Measurements from ENCODE around the gene CPM. TPM values are rescaled to one million over a fixed set of nuclear protein-coding genes. Genes with fewer than 3 reads are reported as not detected.

CPM gene
- polyA plus RNA-seq, 2 of the 4 experiments (the other 2 are of a cell fraction): 3.7 to 6.8 TPM

DNA sequence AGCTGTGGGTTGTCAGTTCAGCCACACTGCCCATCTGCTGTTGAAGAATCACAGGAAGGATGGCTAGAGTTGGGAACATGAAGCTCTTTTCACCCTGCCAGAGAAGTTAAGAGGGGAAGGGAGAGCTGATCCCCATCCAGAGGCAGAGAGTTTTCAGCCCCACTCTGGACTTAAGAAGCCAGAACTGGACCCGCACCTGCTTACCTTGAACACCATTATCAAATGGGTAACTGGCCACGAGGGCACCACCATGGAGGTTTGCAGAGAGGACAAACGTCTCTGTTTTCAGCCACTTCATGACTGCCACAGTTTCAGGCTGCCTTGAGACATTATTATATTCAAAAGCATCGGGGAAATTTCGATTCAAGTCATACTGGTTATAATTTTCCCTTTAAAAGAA is 63.0 kb downstream of the CPM start:
- no peak for FAIRE-seq
- CTCF ChIA-PET: interaction anchor here (1.6 to 12.1 kb wide), 3 partner anchors 22 to 287 kb away, joined by 5 to 69 read pairs (median 25); no protein-coding TSS in a partner anchor
- 53% methylated on average over 5 of the region's 5 CpGs for WGBS (ENCODE audit: missing lambda C conversion rate)
- Histone ChIP-seq H3K9me3 (no peaks in the 10 kb centered on the region), H3K4me2 (no peak overlapping the region), H3K4me1 (no peaks in the 10 kb centered on the region), H3K27ac (no peak overlapping the region), H3K4me3 (no peak overlapping the region)
- POLR2A ChIA-PET: no interaction called here
- no peak for DNase-seq (ENCODE audit: low read depth in 1 of 2, low spot score in 1 of 2)
- TF ChIP-seq RAD21 (conservative IDR thresholded peaks at IDR 0.05 in 1 of 2, IDR thresholded peaks at IDR 0.05 in 1 of 2) (no peak), POLR2AphosphoS2 (conservative IDR thresholded peaks at IDR 0.05; ENCODE audit: low read length) (no peak), MYC (IDR thresholded peaks at IDR 0.05; ENCODE audit: borderline replicate concordance, low read length) (no peak), SMC3 (IDR thresholded peaks at IDR 0.05) (no peak), CHD2 (IDR thresholded peaks at IDR 0.05; ENCODE audit: low read length, partially characterized antibody) (no peak)
- ATAC-seq: no peak

DNA sequence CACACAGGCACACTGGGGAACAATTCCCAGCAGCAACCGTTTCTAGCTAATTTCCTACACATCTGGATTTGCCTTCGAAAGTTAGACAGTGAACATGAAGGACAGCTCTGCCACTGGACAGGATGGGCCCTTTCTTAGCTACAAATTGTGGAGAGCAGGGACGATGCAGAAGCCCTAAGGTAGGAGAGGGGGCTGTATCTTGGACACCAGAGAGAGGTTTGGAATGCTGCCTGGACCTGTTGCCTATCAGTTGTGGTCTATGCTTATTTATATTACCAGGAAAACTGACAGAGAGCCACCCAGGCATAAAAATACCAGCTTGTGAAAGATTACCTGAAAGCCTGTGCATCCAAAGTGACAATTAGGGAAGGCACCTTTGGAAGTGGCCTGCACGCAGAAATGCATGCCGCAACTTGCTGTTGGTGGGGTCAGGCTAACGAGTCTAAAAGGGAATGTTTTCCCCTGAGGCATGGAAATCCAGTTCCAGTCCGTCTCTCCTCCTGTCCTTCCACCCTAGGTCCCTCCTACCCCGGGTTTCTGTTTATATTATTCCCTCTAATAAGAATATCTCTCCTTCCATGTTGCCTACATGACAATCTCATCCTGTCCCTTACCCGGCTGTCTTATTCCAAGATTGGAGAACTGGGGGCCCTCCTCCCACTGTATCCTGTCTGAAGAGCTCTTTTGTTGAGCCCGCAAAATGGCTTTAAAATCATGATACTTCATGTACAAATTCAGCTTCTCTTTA is 64.8 kb downstream of the CPM start:
- ChIA-PET CTCF (interaction anchor here (0.9 to 12.1 kb wide), 5 partner anchors 8 to 288 kb away, joined by 3 to 69 read pairs (median 6); no protein-coding TSS in a partner anchor), POLR2A (interaction anchor here (0.6 kb wide), 1 partner anchor 511 kb away, joined by 3 read pairs; no protein-coding TSS in a partner anchor)
- FAIRE-seq (no peak), ATAC-seq (no peak), DNase-seq (ENCODE audit: low read depth in 1 of 2, low spot score in 1 of 2) (no peak)
- no peak overlapping the region for H3K27ac ChIP-seq
- H3K9me3 ChIP-seq: no peaks in the 10 kb centered on the region
- no peak overlapping the region for H3K4me3 ChIP-seq
- H3K4me1 ChIP-seq: no peaks in the 10 kb centered on the region
- no peak overlapping the region for H3K4me2 ChIP-seq
- 64% methylated on average over 10 of the region's 10 CpGs for WGBS (ENCODE audit: missing lambda C conversion rate)
- TF ChIP-seq ZSCAN20 (CRISPR knock-in tag; IDR thresholded peaks at IDR 0.05) (no peak), POLR2A (IDR thresholded peaks at IDR 0.05; ENCODE audit: low read length) (no peak), KDM5A (IDR thresholded peaks at IDR 0.05) (no peak)
- TF ChIP-seq, protein P1, sequence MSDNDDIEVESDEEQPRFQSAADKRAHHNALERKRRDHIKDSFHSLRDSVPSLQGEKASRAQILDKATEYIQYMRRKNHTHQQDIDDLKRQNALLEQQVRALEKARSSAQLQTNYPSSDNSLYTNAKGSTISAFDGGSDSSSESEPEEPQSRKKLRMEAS (IDR thresholded peaks at IDR 0.05): no peak
- TF ChIP-seq, protein P2, sequence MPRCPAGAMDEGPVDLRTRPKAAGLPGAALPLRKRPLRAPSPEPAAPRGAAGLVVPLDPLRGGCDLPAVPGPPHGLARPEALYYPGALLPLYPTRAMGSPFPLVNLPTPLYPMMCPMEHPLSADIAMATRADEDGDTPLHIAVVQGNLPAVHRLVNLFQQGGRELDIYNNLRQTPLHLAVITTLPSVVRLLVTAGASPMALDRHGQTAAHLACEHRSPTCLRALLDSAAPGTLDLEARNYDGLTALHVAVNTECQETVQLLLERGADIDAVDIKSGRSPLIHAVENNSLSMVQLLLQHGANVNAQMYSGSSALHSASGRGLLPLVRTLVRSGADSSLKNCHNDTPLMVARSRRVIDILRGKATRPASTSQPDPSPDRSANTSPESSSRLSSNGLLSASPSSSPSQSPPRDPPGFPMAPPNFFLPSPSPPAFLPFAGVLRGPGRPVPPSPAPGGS (IDR thresholded peaks at IDR 0.05): no peak
- TF ChIP-seq, protein P3, sequence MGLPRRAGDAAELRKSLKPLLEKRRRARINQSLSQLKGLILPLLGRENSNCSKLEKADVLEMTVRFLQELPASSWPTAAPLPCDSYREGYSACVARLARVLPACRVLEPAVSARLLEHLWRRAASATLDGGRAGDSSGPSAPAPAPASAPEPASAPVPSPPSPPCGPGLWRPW (IDR thresholded peaks at IDR 0.05): no peak

DNA sequence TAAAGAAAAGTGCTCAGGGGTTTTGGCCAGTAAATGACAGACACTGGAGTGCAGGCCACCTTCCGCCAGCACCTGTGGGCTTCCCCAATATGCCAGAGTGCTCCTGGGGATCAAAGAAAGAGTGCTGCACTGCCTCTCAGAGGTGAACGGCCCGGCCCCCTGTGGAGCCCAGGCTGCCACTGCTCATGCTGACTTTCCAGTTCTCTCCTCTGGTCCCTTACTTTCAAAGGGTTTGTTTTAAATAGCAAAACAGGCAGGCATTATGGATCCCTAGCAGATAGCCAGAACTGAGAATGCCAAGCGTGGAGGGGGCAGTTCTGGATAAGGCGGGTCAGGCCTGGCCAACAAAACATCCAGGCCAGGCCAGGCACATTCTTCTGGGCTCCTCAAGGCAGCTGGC is 65.4 kb downstream of the CPM start:
- TF ChIP-seq, protein P4, sequence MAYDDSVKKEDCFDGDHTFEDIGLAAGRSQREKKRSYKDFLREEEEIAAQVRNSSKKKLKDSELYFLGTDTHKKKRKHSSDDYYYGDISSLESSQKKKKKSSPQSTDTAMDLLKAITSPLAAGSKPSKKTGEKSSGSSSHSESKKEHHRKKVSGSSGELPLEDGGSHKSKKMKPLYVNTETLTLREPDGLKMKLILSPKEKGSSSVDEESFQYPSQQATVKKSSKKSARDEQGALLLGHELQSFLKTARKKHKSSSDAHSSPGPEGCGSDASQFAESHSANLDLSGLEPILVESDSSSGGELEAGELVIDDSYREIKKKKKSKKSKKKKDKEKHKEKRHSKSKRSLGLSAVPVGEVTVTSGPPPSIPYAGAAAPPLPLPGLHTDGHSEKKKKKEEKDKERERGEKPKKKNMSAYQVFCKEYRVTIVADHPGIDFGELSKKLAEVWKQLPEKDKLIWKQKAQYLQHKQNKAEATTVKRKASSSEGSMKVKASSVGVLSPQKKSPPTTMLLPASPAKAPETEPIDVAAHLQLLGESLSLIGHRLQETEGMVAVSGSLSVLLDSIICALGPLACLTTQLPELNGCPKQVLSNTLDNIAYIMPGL (CRISPR knock-in tag; IDR thresholded peaks at IDR 0.05; ENCODE audit: borderline replicate concordance): no peak
- TF ChIP-seq, protein P5, sequence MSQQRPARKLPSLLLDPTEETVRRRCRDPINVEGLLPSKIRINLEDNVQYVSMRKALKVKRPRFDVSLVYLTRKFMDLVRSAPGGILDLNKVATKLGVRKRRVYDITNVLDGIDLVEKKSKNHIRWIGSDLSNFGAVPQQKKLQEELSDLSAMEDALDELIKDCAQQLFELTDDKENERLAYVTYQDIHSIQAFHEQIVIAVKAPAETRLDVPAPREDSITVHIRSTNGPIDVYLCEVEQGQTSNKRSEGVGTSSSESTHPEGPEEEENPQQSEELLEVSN (IDR thresholded peaks at IDR 0.05; ENCODE audit: borderline replicate concordance, low read depth): no peak
- no peak for TF ChIP-seq POLR2A (IDR thresholded peaks at IDR 0.05; ENCODE audit: low read length)
- no peak for TF ChIP-seq CEBPB (IDR thresholded peaks at IDR 0.05)
- no peak for TF ChIP-seq CHD4 (IDR thresholded peaks at IDR 0.05; ENCODE audit: borderline replicate concordance)
- TF ChIP-seq, protein P3 (IDR thresholded peaks at IDR 0.05): no peak
- no peak for TF ChIP-seq HOXA7 (CRISPR knock-in tag; IDR thresholded peaks at IDR 0.05)
- TF ChIP-seq NFE2L2 (conservative IDR thresholded peaks at IDR 0.05; ENCODE audit: low read length): no peak
- TF ChIP-seq KDM1A (IDR thresholded peaks at IDR 0.05; ENCODE audit: low read depth): no peak
- no peak for TF ChIP-seq ZFP36 (IDR thresholded peaks at IDR 0.05; ENCODE audit: borderline replicate concordance, partially characterized antibody)
- TF ChIP-seq FOSL2 (IDR thresholded peaks at IDR 0.05): no peak
- no peak for TF ChIP-seq FOSL2 (CRISPR knock-in tag; IDR thresholded peaks at IDR 0.05)
- no peak for TF ChIP-seq NPAS2 (CRISPR knock-in tag; IDR thresholded peaks at IDR 0.05; ENCODE audit: borderline replicate concordance)
- TF ChIP-seq FOSB (CRISPR knock-in tag; IDR thresholded peaks at IDR 0.05): no peak
- no peak for TF ChIP-seq FOXS1 (CRISPR knock-in tag; IDR thresholded peaks at IDR 0.05)
- TF ChIP-seq KDM5A (IDR thresholded peaks at IDR 0.05): no peak
- TF ChIP-seq JUN (IDR thresholded peaks at IDR 0.05): no peak
- no peak for TF ChIP-seq PHF8 (IDR thresholded peaks at IDR 0.05; ENCODE audit: borderline replicate concordance, low read depth)
- TF ChIP-seq ZC3H11A (IDR thresholded peaks at IDR 0.05): no peak
- TF ChIP-seq MAZ (IDR thresholded peaks at IDR 0.05; ENCODE audit: borderline replicate concordance, low read depth, low read length): no peak
- TF ChIP-seq EHF (CRISPR knock-in tag; IDR thresholded peaks at IDR 0.05): no peak
- CTCF ChIA-PET: interaction anchor here (0.9 to 12.1 kb wide), 6 partner anchors 10 to 289 kb away, joined by 3 to 69 read pairs (median 4); no protein-coding TSS in a partner anchor
- no peak for FAIRE-seq

More for the DNA sequence above, 65.4 kb downstream of the CPM start:
- H3K9me3 ChIP-seq: no peaks in the 10 kb centered on the region
- H3K4me1 ChIP-seq: no peaks in the 10 kb centered on the region
- H3K4me2 ChIP-seq: no peak overlapping the region
- no peak overlapping the region for H3K27ac ChIP-seq
- no peak for ATAC-seq
- POLR2A ChIA-PET: interaction anchor here (0.6 kb wide), 1 partner anchor 512 kb away, joined by 3 read pairs; no protein-coding TSS in a partner anchor
- H3K4me3 ChIP-seq: no peak overlapping the region
- DNase-seq (ENCODE audit: low read depth in 1 of 2, low spot score in 1 of 2): no peak
- WGBS (ENCODE audit: missing lambda C conversion rate): 86% methylated on average over 5 of the region's 5 CpGs

Data from A549 (cell line).